HG02973 (cell line): ENCODE data around the gene C15orf40.

Source experiments
- ATAC-seq: cut with Tn5 transposase; IDR thresholded peaks from one replicate; pipeline ENCODE4 v1.9.1; 2021; ENCODE audit warnings: moderate library complexity; ENCODE audit not compliant: unreplicated experiment

Gene C15orf40

GRCh38 chr15:82995076-82995475 lies 16.4 kb downstream of the C15orf40 start:
- no peak for ATAC-seq

- ATAC-seq, result no peak
These were observed 18.3 kb downstream of the C15orf40 start for GRCh38 chr15:82993144-82993543.

GRCh38 chr15:82992436-82992998 lies 18.9 kb downstream of the C15orf40 start:
- no peak for ATAC-seq

GRCh38 chr15:82986442-82986780 lies 25.0 kb downstream of the C15orf40 start:
- ATAC-seq, result peak; percentile 38

GRCh38 chr15:82985688-82986441 lies 25.6 kb downstream of the C15orf40 start, which contains the start of gene RAMAC:
TSS of gene RAMAC (plus strand) at chr15:82986210. CDS start at chr15:82989019, 2,809 bp downstream.
- peak; percentile 93 for ATAC-seq

GRCh38 chr15:82980981-82981380 lies 30.5 kb downstream of the C15orf40 start:
- ATAC-seq, result no peak

GRCh38 chr15:82979726-82980125 lies 31.7 kb downstream of the C15orf40 start:
- ATAC-seq, result no peak

- ATAC-seq, result no peak
These were observed 33.0 kb downstream of the C15orf40 start for GRCh38 chr15:82978438-82978837.

- ATAC-seq, result no peak
These were observed 34.4 kb downstream of the C15orf40 start for GRCh38 chr15:82977076-82977475.

- ATAC-seq, result no peak
These were observed 38.4 kb downstream of the C15orf40 start for GRCh38 chr15:82972990-82973389.

- no peak for ATAC-seq
These were observed 40.0 kb downstream of the C15orf40 start for GRCh38 chr15:82971218-82971984.

- no peak for ATAC-seq
These were observed 40.7 kb downstream of the C15orf40 start for GRCh38 chr15:82970696-82971095.

GRCh38 chr15:82970078-82970686 lies 41.3 kb downstream of the C15orf40 start:
- no peak for ATAC-seq

GRCh38 chr15:82969353-82969752 lies 42.1 kb downstream of the C15orf40 start:
- ATAC-seq, result no peak

GRCh38 chr15:82968066-82968465 lies 43.4 kb downstream of the C15orf40 start:
- no peak for ATAC-seq

- ATAC-seq, result peak; percentile 83
These were observed 44.8 kb downstream of the C15orf40 start for GRCh38 chr15:82966671-82967071.

- no peak for ATAC-seq
These were observed 46.5 kb downstream of the C15orf40 start for GRCh38 chr15:82964890-82965289.

GRCh38 chr15:82963471-82964341 lies 47.7 kb downstream of the C15orf40 start:
- ATAC-seq, result no peak

- no peak for ATAC-seq
These were observed 50.7 kb downstream of the C15orf40 start for GRCh38 chr15:82960766-82961165.

GRCh38 chr15:82959423-82959822 lies 52.0 kb downstream of the C15orf40 start:
- ATAC-seq, result no peak

- no peak for ATAC-seq
These were observed 52.8 kb downstream of the C15orf40 start for GRCh38 chr15:82958638-82959037.
